OCI-M2 (cell line): Measurements from ENCODE around the gene CARMIL1.

ENCODE experiments used
- DNase-seq: peaks from one replicate; lab custom pipeline; 2025; ENCODE audit not compliant: unreplicated experiment; lab: John Stamatoyannopoulos, UW

Gene CARMIL1

GRCh38 chr6:25639653-25640052 lies 360.5 kb downstream of the CARMIL1 start:
- no peak for DNase-seq

GRCh38 chr6:25640446-25640845 lies 361.3 kb downstream of the CARMIL1 start:
- no peak for DNase-seq

GRCh38 chr6:25640891-25641290 lies 361.7 kb downstream of the CARMIL1 start:
- no peak for DNase-seq

- DNase-seq: no peak
Measured at GRCh38 chr6:25641377-25641776, 362.2 kb downstream of the CARMIL1 start.

- DNase-seq: no peak
Measured at GRCh38 chr6:25641940-25642666, 362.9 kb downstream of the CARMIL1 start.

GRCh38 chr6:25642667-25643328 lies 363.6 kb downstream of the CARMIL1 start:
- no peak for DNase-seq

GRCh38 chr6:25645916-25646315 lies 366.7 kb downstream of the CARMIL1 start:
- DNase-seq: no peak

- no peak for DNase-seq
Measured at GRCh38 chr6:25649611-25650010, 370.4 kb downstream of the CARMIL1 start.

- DNase-seq: peak; percentile 78
Measured at GRCh38 chr6:25652007-25652515, 372.9 kb downstream of the CARMIL1 start, which contains the start of gene SCGN. Gene SCGN (plus strand): TSS chr6:25652215. CDS start chr6:25652404, 189 bp downstream.

GRCh38 chr6:25655723-25656122 lies 376.5 kb downstream of the CARMIL1 start:
- DNase-seq: no peak

- no peak for DNase-seq
Measured at GRCh38 chr6:25659633-25660368, 380.6 kb downstream of the CARMIL1 start.

- DNase-seq: no peak
Measured at GRCh38 chr6:25660512-25660911, 381.3 kb downstream of the CARMIL1 start.

- no peak for DNase-seq
Measured at GRCh38 chr6:25661129-25661779, 382.1 kb downstream of the CARMIL1 start.

- DNase-seq: peak; percentile 80
Measured at GRCh38 chr6:25665455-25665854, 386.3 kb downstream of the CARMIL1 start.

- no peak for DNase-seq
Measured at GRCh38 chr6:25669413-25669812, 390.2 kb downstream of the CARMIL1 start.
